NCI-H526 (cell line): ENCODE results near the gene CFAP73.
"Not testable (repeated sequence)": the region's sequence is repeated elsewhere in the genome, so short reads cannot be mapped to it uniquely, and the experiment has no call there.

Experiments
- DNase-seq, 2 experiments: peaks; one replicate each; lab custom pipeline; 2025; lab: John Stamatoyannopoulos, UW

CFAP73 gene

GRCh38 chr12:113190761-113191160, 41.2 kb downstream of the CFAP73 start:
- peak in 1 of 2 experiments; percentile 10 for DNase-seq

GRCh38 chr12:113191227-113191626, 41.7 kb downstream of the CFAP73 start:
- no peak for DNase-seq

- no peak for DNase-seq
Observed at GRCh38 chr12:113194971-113195391, 45.5 kb downstream of the CFAP73 start.

- no peak for DNase-seq
Observed at GRCh38 chr12:113195598-113195997, 46.1 kb downstream of the CFAP73 start.

GRCh38 chr12:113196582-113196981, 47.1 kb downstream of the CFAP73 start:
- no peak for DNase-seq

GRCh38 chr12:113196990-113197389, 47.5 kb downstream of the CFAP73 start:
- peak; percentile 25 to 66 for DNase-seq

- no peak for DNase-seq
Observed at GRCh38 chr12:113197518-113198077, 48.1 kb downstream of the CFAP73 start.

- DNase-seq, result no peak
Observed at GRCh38 chr12:113198296-113198695, 48.8 kb downstream of the CFAP73 start.

GRCh38 chr12:113200021-113200797, 50.7 kb downstream of the CFAP73 start:
- DNase-seq, result no peak

GRCh38 chr12:113201187-113202177, 52.0 kb downstream of the CFAP73 start:
- DNase-seq, result no peak

GRCh38 chr12:113202300-113203075, 53.0 kb downstream of the CFAP73 start:
- DNase-seq, result no peak

- no peak for DNase-seq
Observed at GRCh38 chr12:113203852-113204760, 54.6 kb downstream of the CFAP73 start.

GRCh38 chr12:113204804-113205203, 55.3 kb downstream of the CFAP73 start:
- no peak for DNase-seq

- not testable (repeated sequence) for DNase-seq
Observed at GRCh38 chr12:113206802-113207201, 57.3 kb downstream of the CFAP73 start.

- DNase-seq, result no peak
Observed at GRCh38 chr12:113207613-113208040, 58.1 kb downstream of the CFAP73 start.

- no peak for DNase-seq
Observed at GRCh38 chr12:113208041-113208934, 58.8 kb downstream of the CFAP73 start.
